VCaP (cell line): ENCODE measurements around the gene ABHD3.
"Not testable (repeated sequence)": the region's sequence is repeated elsewhere in the genome, so short reads cannot be mapped to it uniquely, and the experiment has no call there.

Experiments used
- H3K27ac ChIP-seq: fragments of 450-650 bp; 2 replicates; pipeline ENCODE4 v1.5.1; 2017
- CTCF ChIP-seq: fragments of 450-650 bp; conservative IDR thresholded peaks from 2 replicates; pipeline ENCODE4 v1.5.1; 2017; ENCODE audit warnings: mild to moderate bottlenecking, moderate library complexity

Gene ABHD3

GRCh38 chr18:21636769-21637168 lies 67.8 kb downstream of the ABHD3 start:
- TF ChIP-seq CTCF = no peak
- H3K27ac ChIP-seq = no peak overlapping the region

- TF ChIP-seq CTCF = no peak
These were observed 69.9 kb downstream of the ABHD3 start for GRCh38 chr18:21634588-21635199.

GRCh38 chr18:21632393-21632792 lies 72.2 kb downstream of the ABHD3 start:
- TF ChIP-seq CTCF = peak; percentile 35; the same call in 1 of the 2 replicates
- H3K27ac ChIP-seq = no peak overlapping the region

More at GRCh38 chr18:21634588-21635199, 69.9 kb downstream of the ABHD3 start:
- no peak overlapping the region for H3K27ac ChIP-seq

GRCh38 chr18:21629089-21629832 lies 75.3 kb downstream of the ABHD3 start:
- H3K27ac ChIP-seq = no peak overlapping the region
- TF ChIP-seq CTCF = no peak

- H3K27ac ChIP-seq = not testable (repeated sequence)
These were observed 82.9 kb downstream of the ABHD3 start for GRCh38 chr18:21621640-21622039.

GRCh38 chr18:21612125-21613039 lies 92.2 kb downstream of the ABHD3 start, which contains the start of gene SNRPD1:
SNRPD1 (plus strand) TSS chr18:21612314; CDS start chr18:21612430, 116 bp downstream.
- peak within 1 kb of the TSS; percentile 94 for H3K27ac ChIP-seq
- peak; percentile 95 for TF ChIP-seq CTCF

GRCh38 chr18:21611401-21612124 lies 93.0 kb downstream of the ABHD3 start:
- H3K27ac ChIP-seq = peak overlapping the region; percentile 94

GRCh38 chr18:21605213-21605612 lies 99.4 kb downstream of the ABHD3 start:
- H3K27ac ChIP-seq = no peak overlapping the region

More at GRCh38 chr18:21605213-21605612, 99.4 kb downstream of the ABHD3 start:
- no peak for TF ChIP-seq CTCF
